ENCODE data around the gene EYA2. TPM values are rescaled to one million over a fixed set of nuclear protein-coding genes. Genes with fewer than 3 reads are reported as not detected.

EYA2 gene
- total RNA-seq, 1 donor from 2014 or later: 0.62 TPM

DNA sequence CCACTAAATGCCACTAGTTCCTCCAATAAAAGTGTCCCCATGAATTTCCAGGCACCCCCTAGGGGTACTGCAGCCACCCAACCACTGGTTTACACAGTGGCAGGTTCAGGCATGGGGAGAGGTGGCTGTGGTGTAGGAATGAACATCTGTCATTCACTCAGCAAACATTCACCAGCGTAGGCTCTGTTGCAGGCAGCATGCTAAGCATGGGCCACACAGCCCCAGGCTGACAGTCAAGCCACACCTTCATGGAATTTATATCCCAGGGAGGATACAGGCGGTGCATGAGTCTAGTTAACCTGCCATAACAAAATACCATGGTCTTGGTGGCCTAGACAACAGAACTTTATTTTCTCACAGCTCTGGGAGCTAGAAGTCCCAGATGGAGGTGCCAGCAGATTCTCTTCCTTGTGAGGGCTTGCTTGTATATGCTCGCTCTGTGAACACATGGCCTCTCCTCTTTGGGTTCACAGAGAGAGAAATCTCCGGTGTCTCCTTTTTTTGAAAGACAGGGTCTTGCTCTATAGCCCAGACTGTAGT, 135.7 kb downstream of the EYA2 start:
- Mint-ChIP-seq H3K4me1 (no peaks in the 10 kb centered on the region), H3K27me3 (peaks cover 9% of the 10 kb centered on the region), H3K36me3 (ENCODE audit: low read depth) (no peaks in the 10 kb centered on the region), H3K4me3 (no peak overlapping the region), H3K9me3 (peaks cover 3% of the 10 kb centered on the region), H3K27ac (no peak overlapping the region)
- intact Hi-C loops (cut with micrococcal nuclease): no loop called here
- TF ChIP-seq, protein P1, sequence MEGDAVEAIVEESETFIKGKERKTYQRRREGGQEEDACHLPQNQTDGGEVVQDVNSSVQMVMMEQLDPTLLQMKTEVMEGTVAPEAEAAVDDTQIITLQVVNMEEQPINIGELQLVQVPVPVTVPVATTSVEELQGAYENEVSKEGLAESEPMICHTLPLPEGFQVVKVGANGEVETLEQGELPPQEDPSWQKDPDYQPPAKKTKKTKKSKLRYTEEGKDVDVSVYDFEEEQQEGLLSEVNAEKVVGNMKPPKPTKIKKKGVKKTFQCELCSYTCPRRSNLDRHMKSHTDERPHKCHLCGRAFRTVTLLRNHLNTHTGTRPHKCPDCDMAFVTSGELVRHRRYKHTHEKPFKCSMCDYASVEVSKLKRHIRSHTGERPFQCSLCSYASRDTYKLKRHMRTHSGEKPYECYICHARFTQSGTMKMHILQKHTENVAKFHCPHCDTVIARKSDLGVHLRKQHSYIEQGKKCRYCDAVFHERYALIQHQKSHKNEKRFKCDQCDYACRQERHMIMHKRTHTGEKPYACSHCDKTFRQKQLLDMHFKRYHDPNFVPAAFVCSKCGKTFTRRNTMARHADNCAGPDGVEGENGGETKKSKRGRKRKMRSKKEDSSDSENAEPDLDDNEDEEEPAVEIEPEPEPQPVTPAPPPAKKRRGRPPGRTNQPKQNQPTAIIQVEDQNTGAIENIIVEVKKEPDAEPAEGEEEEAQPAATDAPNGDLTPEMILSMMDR (IDR thresholded peaks at IDR 0.05): no peak
- CTCF ChIA-PET: no interaction called here
- DNase-seq: no peak
- POLR2A ChIA-PET: no interaction called here
- ATAC-seq (ENCODE audit: low read depth): no peak

DNA sequence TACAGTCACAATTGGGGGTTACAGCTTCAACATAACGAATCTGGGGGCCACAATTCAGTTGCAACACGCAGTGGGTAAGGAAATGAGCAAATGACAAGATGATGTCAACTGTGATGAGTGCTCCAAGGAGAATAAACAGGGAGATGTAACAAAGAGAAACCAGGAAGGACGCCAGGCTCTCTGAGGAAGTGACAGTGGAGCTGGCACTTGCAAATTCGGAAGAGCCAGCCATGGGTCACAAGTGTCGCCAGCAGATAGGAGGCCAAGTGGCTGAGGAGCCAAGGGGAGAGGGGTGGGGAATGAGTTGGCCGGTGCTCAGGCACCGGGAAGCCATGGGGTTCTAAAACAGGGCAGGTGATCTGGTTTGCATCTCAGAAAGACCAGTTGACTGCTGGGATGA, 136.4 kb downstream of the EYA2 start:
- no peak overlapping the region for H3K27ac Mint-ChIP-seq
- intact Hi-C loops (cut with micrococcal nuclease): no loop called here
- ATAC-seq (ENCODE audit: low read depth): no peak

DNA sequence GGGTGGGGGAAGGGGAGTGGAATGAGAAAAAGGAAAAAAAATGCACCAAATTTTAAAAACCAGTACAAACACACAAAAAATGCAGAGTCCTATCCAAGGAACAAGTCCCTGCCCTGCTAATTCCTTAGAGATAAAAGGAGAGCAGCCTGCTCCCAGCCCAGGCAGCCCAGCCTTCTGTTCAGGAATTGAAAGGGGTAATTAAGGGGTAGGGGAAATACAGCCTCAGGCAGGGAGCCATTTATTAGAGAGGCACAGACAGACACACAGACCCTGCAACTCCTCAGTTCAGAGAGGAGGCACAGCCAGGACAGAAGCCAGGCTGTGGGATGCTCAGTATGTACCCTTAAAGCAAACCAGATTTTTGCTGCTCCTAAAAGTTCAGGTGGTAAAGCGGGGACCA, 137.2 kb downstream of the EYA2 start:
- H3K27me3 Mint-ChIP-seq: peaks cover 4% of the 10 kb centered on the region
- peaks cover 3% of the 10 kb centered on the region for H3K9me3 Mint-ChIP-seq
- intact Hi-C loops (cut with micrococcal nuclease): no loop called here
- no peak overlapping the region for H3K27ac Mint-ChIP-seq
- POLR2A ChIA-PET: no interaction called here
- no peak for ATAC-seq (ENCODE audit: low read depth)
- H3K4me1 Mint-ChIP-seq: no peaks in the 10 kb centered on the region
- no peak overlapping the region for H3K4me3 Mint-ChIP-seq
- TF ChIP-seq, protein P1 (IDR thresholded peaks at IDR 0.05): no peak
- H3K36me3 Mint-ChIP-seq (ENCODE audit: low read depth): no peaks in the 10 kb centered on the region
- no peak for DNase-seq
- CTCF ChIA-PET: no interaction called here

More for the DNA sequence above, 136.4 kb downstream of the EYA2 start:
- no peak overlapping the region for H3K4me3 Mint-ChIP-seq
- H3K9me3 Mint-ChIP-seq: peaks cover 3% of the 10 kb centered on the region
- H3K36me3 Mint-ChIP-seq (ENCODE audit: low read depth): no peaks in the 10 kb centered on the region
- H3K4me1 Mint-ChIP-seq: no peaks in the 10 kb centered on the region
- CTCF ChIA-PET: no interaction called here
- TF ChIP-seq, protein P1 (IDR thresholded peaks at IDR 0.05): no peak
- peaks cover 6% of the 10 kb centered on the region for H3K27me3 Mint-ChIP-seq
- POLR2A ChIA-PET: no interaction called here
- DNase-seq: no peak

DNA sequence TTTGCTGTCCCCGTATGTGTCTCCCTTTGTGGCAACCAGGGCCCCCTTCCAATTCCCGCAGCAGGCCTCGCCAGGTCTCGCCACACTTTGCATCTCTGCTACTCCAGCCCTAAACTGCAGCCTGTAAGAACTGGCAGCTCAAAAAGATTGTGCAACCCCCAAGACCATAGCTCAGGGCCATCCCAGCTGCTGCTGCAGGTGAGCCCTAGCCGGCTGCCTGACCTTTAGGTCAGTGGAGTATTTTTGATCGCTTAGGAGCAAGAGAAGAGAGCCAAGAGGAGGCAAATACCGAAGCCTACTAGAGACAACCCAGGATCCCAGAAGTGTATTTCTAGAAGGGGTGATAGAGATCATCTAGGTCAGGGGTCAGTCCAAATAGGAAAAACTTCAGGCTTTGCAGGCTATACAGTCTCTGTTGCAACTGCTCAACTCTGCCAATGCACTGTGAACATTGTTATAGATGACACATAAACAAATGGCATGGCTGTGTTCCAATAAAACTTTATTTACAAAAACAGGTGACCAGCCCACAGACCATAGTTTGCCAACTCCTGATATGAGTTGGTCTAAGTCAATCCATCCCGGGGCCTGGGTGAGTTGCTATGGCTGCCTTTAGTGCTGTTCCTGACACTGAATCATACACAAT, 138.4 kb downstream of the EYA2 start:
- no peak overlapping the region for H3K27ac Mint-ChIP-seq
- H3K4me1 Mint-ChIP-seq: no peaks in the 10 kb centered on the region
- TF ChIP-seq, protein P1 (IDR thresholded peaks at IDR 0.05): no peak
- H3K9me3 Mint-ChIP-seq: peaks cover 7% of the 10 kb centered on the region
- H3K36me3 Mint-ChIP-seq (ENCODE audit: low read depth): no peaks in the 10 kb centered on the region
- ATAC-seq (ENCODE audit: low read depth) (no peak), DNase-seq (no peak)
- POLR2A ChIA-PET: no interaction called here
- H3K27me3 Mint-ChIP-seq: no peaks in the 10 kb centered on the region
- H3K4me3 Mint-ChIP-seq: no peak overlapping the region
- CTCF ChIA-PET: no interaction called here
- intact Hi-C loops (cut with micrococcal nuclease): no loop called here

DNA sequence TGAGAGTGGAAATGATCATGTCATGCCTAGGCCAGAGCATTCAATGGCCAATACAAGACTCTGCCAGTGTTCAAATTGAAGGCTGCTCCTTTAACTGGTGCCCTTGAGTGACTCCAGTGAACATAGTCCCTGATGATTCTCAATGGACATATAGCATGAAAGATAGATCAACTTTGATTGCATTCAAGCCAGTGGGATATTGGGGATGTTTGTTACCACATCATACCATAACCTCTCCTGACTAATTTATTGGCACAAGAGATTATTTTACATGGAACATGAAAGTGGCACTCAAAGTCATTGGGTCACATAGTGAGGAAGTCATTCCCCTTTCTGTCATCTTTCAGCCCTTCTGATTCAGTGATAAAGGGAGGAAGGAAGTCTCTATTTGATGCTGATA, 139.0 kb downstream of the EYA2 start:
- ChIA-PET CTCF (no interaction called here), POLR2A (no interaction called here)
- no peaks in the 10 kb centered on the region for H3K4me1 Mint-ChIP-seq
- intact Hi-C loops (cut with micrococcal nuclease): no loop called here
- TF ChIP-seq, protein P1 (IDR thresholded peaks at IDR 0.05): no peak
- H3K36me3 Mint-ChIP-seq (ENCODE audit: low read depth): no peaks in the 10 kb centered on the region
- no peak overlapping the region for H3K27ac Mint-ChIP-seq
- peaks cover 7% of the 10 kb centered on the region for H3K9me3 Mint-ChIP-seq
- H3K27me3 Mint-ChIP-seq: no peaks in the 10 kb centered on the region
- DNase-seq (no peak), ATAC-seq (ENCODE audit: low read depth) (no peak)
- H3K4me3 Mint-ChIP-seq: no peak overlapping the region
